ENCODE data around the gene PPT2. TPM values are rescaled to one million over a fixed set of nuclear protein-coding genes. Genes with fewer than 3 reads are reported as not detected.

The PPT2 gene
- total and polyA plus RNA-seq, 2 of the 8 experiments (the other 6 are each of a cell fraction or from before 2014, with no cell fraction given) = 24.1 to 39.5 TPM

- Histone ChIP-seq H3K23me2 (ENCODE audit: low read depth, low read length) (peaks cover 5% of the 10 kb centered on the region), H4K8ac (ENCODE audit: extremely low read depth, insufficient read depth, low read length) (no peak overlapping the region), H4K5ac (ENCODE audit: insufficient read length, low read depth, low read length) (no peak overlapping the region), H3K27ac (ENCODE audit: low read depth, low read length) (peak overlapping the region; percentile 98), H2BK120ac (replicated peaks; ENCODE audit: low read depth, low read length) (no peak overlapping the region), H4K20me1 (replicated peaks in 1 of 2; ENCODE audit: control insufficient read depth in 1 of 2, insufficient read depth in 2 of 2, low read length in 2 of 2) (no peaks in the 10 kb centered on the region), H2BK15ac (ENCODE audit: low read length) (no peak overlapping the region), H3K9ac (replicated peaks in 1 of 4; ENCODE audit: extremely low read depth in 1 of 4, low read depth in 3 of 4, low read length in 3 of 4) (peak overlapping the region; percentile 55 to 97 (median 96)), H3K4me1 (replicated peaks in 1 of 4; ENCODE audit: control insufficient read depth in 3 of 4, insufficient read depth in 4 of 4, low read length in 3 of 4) (peaks cover 3 to 19% (median 8%) of the 10 kb centered on the region in 4 experiments; a peak in 6 of 7 replicates), H3K18ac (ENCODE audit: extremely low read depth, low read length) (no peak overlapping the region), H4K91ac (replicated peaks; ENCODE audit: insufficient read length, low read length) (no peak overlapping the region), H3K27me3 (replicated peaks in 1 of 4; ENCODE audit: control insufficient read depth in 3 of 4, extremely low read depth in 1 of 4, insufficient read depth in 3 of 4, low read length in 3 of 4) (no peaks in the 10 kb centered on the region), H3K23ac (ENCODE audit: insufficient read length) (no peak overlapping the region), H3K36me3 (ENCODE audit: control insufficient read depth in 2 of 4, insufficient read depth in 4 of 4, low read length in 3 of 4) (peaks cover 0 to 10% (median 4%) of the 10 kb centered on the region in 4 experiments; a peak in 4 of 8 replicates), H3K14ac (ENCODE audit: insufficient read length) (no peak overlapping the region), H3K79me1 (ENCODE audit: low read depth, low read length) (peaks cover 2% of the 10 kb centered on the region; the same call in 1 of the 2 replicates), H3K9me3 (ENCODE audit: insufficient read depth in 2 of 2, low read depth in 1 of 2, low read length in 1 of 2) (no peaks in the 10 kb centered on the region), H3K4me2 (ENCODE audit: insufficient read depth in 1 of 2, low read depth in 2 of 2, low read length in 2 of 2) (peak overlapping the region; percentile 82 to 98), H2BK12ac (ENCODE audit: low read depth, low read length) (no peak overlapping the region), H2AFZ (ENCODE audit: low read length) (no peak overlapping the region), H2BK5ac (ENCODE audit: low read depth, low read length) (peak overlapping the region; percentile 89; the same call in 1 of the 2 replicates), H3K4ac (replicated peaks; ENCODE audit: insufficient read length, low read depth, low read length) (no peak overlapping the region), H3K79me2 (ENCODE audit: control insufficient read depth in 1 of 2, insufficient read depth in 2 of 2, low read length in 2 of 2) (peaks cover 0 to 12% of the 10 kb centered on the region in 2 experiments; a peak in 1 of 4 replicates), H3K4me3 (ENCODE audit: extremely low read depth in 1 of 4, insufficient read depth in 2 of 4, low read depth in 3 of 4, low read length in 4 of 4) (peak overlapping the region; percentile 95 to 100 (median 99)), H2AK5ac (ENCODE audit: low read depth, low read length) (no peak overlapping the region), H3K56ac (replicated peaks; ENCODE audit: insufficient read length, low read depth, low read length) (no peak overlapping the region), H2BK20ac (ENCODE audit: low read length) (no peak overlapping the region)
- no peak for DNase-seq (ENCODE audit: low read depth in 1 of 2, low spot score in 2 of 2)
- ChIA-PET POLR2A (ENCODE audit: partially characterized antibody) (interaction anchor here (1.1 to 6.5 kb wide), 10 partner anchors 13 to 388 kb away, joined by 3 to 70 read pairs (median 10); partner anchors contain the start of genes AGPAT1, EGFL8, MSH5 and PRRT1), CTCF (ENCODE audit: partially characterized antibody) (interaction anchor here (0.8 to 5.6 kb wide), 8 partner anchors 9 to 61 kb away, joined by 3 to 76 read pairs (median 7); partner anchors contain the start of gene PRRT1)
- WGBS, 2 experiments (ENCODE audit: extremely low coverage in 1 of 2, insufficient coverage in 1 of 2, insufficient read length in 1 of 2, insufficient replicate concordance in 2 of 2, low coverage in 1 of 2, low lambda C conversion rate in 2 of 2, missing lambda C conversion rate in 1 of 2) = 19% methylated on average over 8 of the region's 9 CpGs; no CpG with 5 or more reads in 1 of the 2 experiments
- no peak for FAIRE-seq
- no peak for TF ChIP-seq KDM5A (IDR thresholded peaks at IDR 0.05; ENCODE audit: low read length)
- no peak for TF ChIP-seq CBX8 (IDR thresholded peaks at IDR 0.05; ENCODE audit: borderline replicate concordance, low read depth, low read length)
- TF ChIP-seq CEBPB (IDR thresholded peaks at IDR 0.05; ENCODE audit: low read depth, low read length) = no peak
- TF ChIP-seq KDM1A (IDR thresholded peaks at IDR 0.05; ENCODE audit: borderline replicate concordance, low read length) = no peak
- TF ChIP-seq EGR1 (IDR thresholded peaks at IDR 0.05; ENCODE audit: borderline replicate concordance, low read depth, low read length) = no peak
- no peak for TF ChIP-seq TAF1 (IDR thresholded peaks at IDR 0.05; ENCODE audit: low read depth, low read length)
- TF ChIP-seq YY1 (IDR thresholded peaks at IDR 0.05; ENCODE audit: low read depth, low read length) = no peak
- TF ChIP-seq SIRT6 (IDR thresholded peaks at IDR 0.05; ENCODE audit: low read length) = no peak
- TF ChIP-seq SIN3A (conservative IDR thresholded peaks at IDR 0.05 in 1 of 2, IDR thresholded peaks at IDR 0.05 in 1 of 2; ENCODE audit: low read depth in 1 of 2, low read length in 2 of 2) = no peak
- no peak for TF ChIP-seq ATF3 (IDR thresholded peaks at IDR 0.05; ENCODE audit: insufficient read depth, low read depth, low read length)
- no peak for TF ChIP-seq SUZ12 (IDR thresholded peaks at IDR 0.05; ENCODE audit: low read length)
- TF ChIP-seq GABPA (IDR thresholded peaks at IDR 0.05; ENCODE audit: borderline replicate concordance, insufficient read depth, low read length) = no peak
- no peak for TF ChIP-seq JUN (IDR thresholded peaks at IDR 0.05; ENCODE audit: low read depth, low read length)
- TF ChIP-seq CTBP2 (IDR thresholded peaks at IDR 0.05; ENCODE audit: borderline replicate concordance, insufficient read depth, insufficient read length, low read length) = no peak
Measured at GRCh38 chr6:32127409-32127716, 26.6 kb upstream of the PPT2 start.

Measured in H1 (cell line).